Hepatocyte (in vitro differentiated cells): ENCODE measurements around the gene BCL2L12. TPM values are rescaled to one million over a fixed set of nuclear protein-coding genes. Genes with fewer than 3 reads are reported as not detected.
"Not testable (repeated sequence)": the region's sequence is repeated elsewhere in the genome, so short reads cannot be mapped to it uniquely, and the experiment has no call there.

Experiments used
- DNase-seq: peaks from one replicate; pipeline ENCODE4 v3.0.0-alpha.2; 2016; ENCODE audit warnings: low spot score
- H2AFZ ChIP-seq: fragments of 200-600 bp; sonication (generic); 2 replicates; pipeline ENCODE4 v1.6.0; 2016; ENCODE audit warnings: antibody characterized with exemption, mild to moderate bottlenecking
- H3K27ac ChIP-seq: fragments of 200-600 bp; sonication (generic); 2 replicates; pipeline ENCODE4 v1.5.1; 2016; ENCODE audit warnings: mild to moderate bottlenecking
- H3K27me3 ChIP-seq: fragments of 200-600 bp; sonication (generic); 2 replicates; pipeline ENCODE4 v1.6.1; 2016
- H3K36me3 ChIP-seq: fragments of 200-600 bp; sonication (generic); replicated peaks from 2 replicates; pipeline ENCODE4 v1.5.1; 2016; ENCODE audit warnings: low read depth; ENCODE audit not compliant: insufficient read depth
- H3K4me1 ChIP-seq: fragments of 200-600 bp; sonication (generic); 2 replicates; pipeline ENCODE4 v1.5.1; 2016; ENCODE audit warnings: mild to moderate bottlenecking, moderate library complexity; ENCODE audit not compliant: insufficient read depth
- H3K4me2 ChIP-seq: fragments of 200-600 bp; sonication (generic); 2 replicates; pipeline ENCODE4 v1.6.0; 2016
- H3K4me3 ChIP-seq: fragments of 200-600 bp; sonication (generic); 2 replicates; pipeline ENCODE4 v1.5.1; 2016; ENCODE audit warnings: mild to moderate bottlenecking
- H3K79me2 ChIP-seq: fragments of 200-600 bp; sonication (generic); 2 replicates; pipeline ENCODE4 v1.6.0; 2017; ENCODE audit warnings: mild to moderate bottlenecking
- H3K9me2 ChIP-seq: fragments of 200-600 bp; sonication (generic); replicated peaks from 2 replicates; pipeline ENCODE4 v1.6.0; 2017; ENCODE audit warnings: mild to moderate bottlenecking; ENCODE audit not compliant: insufficient read depth
- H3K9me3 ChIP-seq: fragments of 200-600 bp; sonication (generic); 2 replicates; pipeline ENCODE4 v1.5.1; 2016; ENCODE audit warnings: low read depth, mild to moderate bottlenecking
- H4K20me1 ChIP-seq: fragments of 200-600 bp; sonication (generic); 2 replicates; pipeline ENCODE4 v1.6.0; 2016; ENCODE audit warnings: mild to moderate bottlenecking; ENCODE audit not compliant: insufficient read depth, poor library complexity, severe bottlenecking
- CTCF ChIP-seq: fragments of 200-600 bp; sonication (generic); IDR thresholded peaks from 2 replicates; pipeline ENCODE4 v1.5.1; 2016; ENCODE audit warnings: antibody characterized with exemption, mild to moderate bottlenecking; ENCODE audit not compliant: poor library complexity
- EZH2 ChIP-seq: fragments of 200-600 bp; sonication (generic); IDR thresholded peaks from 2 replicates; pipeline ENCODE4 v1.6.1; 2016; ENCODE audit warnings: antibody characterized with exemption, mild to moderate bottlenecking, borderline replicate concordance
- EZH2phosphoT487 ChIP-seq: fragments of 200-600 bp; sonication (generic); IDR thresholded peaks from one replicate; pipeline ENCODE4 v1.6.1; 2018; ENCODE audit warnings: antibody characterized with exemption, mild to moderate bottlenecking, low read depth, moderate library complexity; ENCODE audit not compliant: unreplicated experiment, severe bottlenecking
- WGBS: methylation state at CpG from one replicate; pipeline ENCODE4 v1.1.6; 2016; ENCODE audit warnings: low lambda C conversion rate; ENCODE audit errors: missing lambda C conversion rate; 5-methylcytosine and 5-hydroxymethylcytosine counted together
- microRNA-seq: library from miRNA; unstranded; fragments of <30 nt; microRNA quantifications from one replicate; pipeline ENCODE4, GENCODE V29; 2017
- polyA plus RNA-seq: library from polyadenylated mRNA; unstranded; fragments of >200 nt; fragmentation: Nextera tagmentation; extraction: Ambion mirVana; gene quantifications from 2 replicates; pipeline ENCODE4 v1.2.1, GENCODE V29; 2016
- small RNA-seq: library from RNA; depleted of rRNA; stranded (forward); fragments of <200 nt; gene quantifications from one replicate; pipeline ENCODE3, GENCODE V24; 2014
- total RNA-seq: library from RNA; depleted of rRNA; stranded (reverse); fragments of >200 nt; gene quantifications from 2 replicates; pipeline ENCODE4 v1.2.3, GENCODE V29; 2014

BCL2L12 gene
- total and polyA plus RNA-seq, 2 experiments from 2014 or later, result 4.9 to 28.3 TPM

GRCh38 chr19:49718511-49718910 lies 52.8 kb downstream of the BCL2L12 start:
- no peak for TF ChIP-seq CTCF
- no peak for TF ChIP-seq EZH2
- no peak for TF ChIP-seq EZH2phosphoT487
- H4K20me1 ChIP-seq, result no peaks in the 10 kb centered on the region
- H3K79me2 ChIP-seq, result no peaks in the 10 kb centered on the region
- no peak overlapping the region for H3K4me2 ChIP-seq
- DNase-seq, result no peak
- H3K4me1 ChIP-seq, result no peaks in the 10 kb centered on the region
- no peak overlapping the region for H3K27ac ChIP-seq
- H3K36me3 ChIP-seq, result no peaks in the 10 kb centered on the region
- no peak overlapping the region for H3K4me3 ChIP-seq
- no peak overlapping the region for H2AFZ ChIP-seq
- H3K27me3 ChIP-seq, result no peaks in the 10 kb centered on the region
- no peaks in the 10 kb centered on the region for H3K9me3 ChIP-seq
- 85% methylated on average over 8 of the region's 8 CpGs for WGBS
- no peaks in the 10 kb centered on the region for H3K9me2 ChIP-seq

GRCh38 chr19:49718991-49719390 lies 53.3 kb downstream of the BCL2L12 start:
- Histone ChIP-seq H3K36me3 (no peaks in the 10 kb centered on the region), H3K9me3 (no peaks in the 10 kb centered on the region), H2AFZ (no peak overlapping the region), H3K4me2 (no peak overlapping the region), H3K4me1 (no peaks in the 10 kb centered on the region), H3K79me2 (no peaks in the 10 kb centered on the region), H3K9me2 (no peaks in the 10 kb centered on the region), H4K20me1 (no peaks in the 10 kb centered on the region), H3K27me3 (no peaks in the 10 kb centered on the region), H3K27ac (no peak overlapping the region), H3K4me3 (no peak overlapping the region)
- no peak for DNase-seq
- TF ChIP-seq EZH2phosphoT487, result no peak
- no peak for TF ChIP-seq EZH2
- TF ChIP-seq CTCF, result no peak
- 78% methylated on average over 6 of the region's 6 CpGs for WGBS

GRCh38 chr19:49719420-49719819 lies 53.7 kb downstream of the BCL2L12 start:
- H2AFZ ChIP-seq, H3K27me3 ChIP-seq: not testable (repeated sequence)

More at GRCh38 chr19:49719420-49719819, 53.7 kb downstream of the BCL2L12 start:
- 83% methylated on average over 22 of the region's 22 CpGs for WGBS
- H4K20me1 ChIP-seq, H3K4me2 ChIP-seq, H3K4me3 ChIP-seq, H3K79me2 ChIP-seq, DNase-seq, H3K9me3 ChIP-seq, H3K4me1 ChIP-seq, H3K36me3 ChIP-seq, H3K27ac ChIP-seq, H3K9me2 ChIP-seq: not testable (repeated sequence)

Small RNA genes within 50 kb of the gene (microRNA-seq; reads per million reads assigned to microRNA genes)
- gene MIR5088, result not detected

Small RNA genes within 50 kb of the gene (small RNA-seq; reads per million reads assigned to genes)
- not detected for gene MIR5088

Other genes starting within 250 kb of the BCL2L12 start
- gene PTH2, start 242.5 kb upstream of the BCL2L12 start, total RNA-seq, result not detected in 2 replicates
- gene PTH2, start 242.5 kb upstream of the BCL2L12 start, polyA plus RNA-seq, result not detected in 2 replicates
- gene GFY, start 240.5 kb upstream of the BCL2L12 start, total RNA-seq, result not detected in 2 replicates
- gene GFY, start 240.5 kb upstream of the BCL2L12 start, polyA plus RNA-seq, result not detected in 2 replicates
- gene SLC17A7, start 224.4 kb upstream of the BCL2L12 start, total RNA-seq, result 0.13 TPM in 1 of 2 replicates, not detected in the other
- 0.51 TPM in 1 of 2 replicates, not detected in the other for gene SLC17A7, start 224.4 kb upstream of the BCL2L12 start, polyA plus RNA-seq
- gene PIH1D1, start 214.1 kb upstream of the BCL2L12 start, total RNA-seq, result 72.1 and 73.2 TPM in 2 replicates
- gene PIH1D1, start 214.1 kb upstream of the BCL2L12 start, polyA plus RNA-seq, result 79.8 and 98.9 TPM in 2 replicates
- gene ALDH16A1, start 212.7 kb upstream of the BCL2L12 start, total RNA-seq, result 29.9 and 32.4 TPM in 2 replicates
- gene ALDH16A1, start 212.7 kb upstream of the BCL2L12 start, polyA plus RNA-seq, result 36.5 and 38.7 TPM in 2 replicates
- gene FLT3LG, start 191.7 kb upstream of the BCL2L12 start, total RNA-seq, result 0.24 and 1.3 TPM in 2 replicates
- gene FLT3LG, start 191.7 kb upstream of the BCL2L12 start, polyA plus RNA-seq, result 2.8 and 3.0 TPM in 2 replicates
- gene RPL13A, start 178.3 kb upstream of the BCL2L12 start, total RNA-seq, result 1,997 and 2,349 TPM in 2 replicates
- gene RPL13A, start 178.3 kb upstream of the BCL2L12 start, polyA plus RNA-seq, result 904 and 953 TPM in 2 replicates
- gene RPS11, start 169.5 kb upstream of the BCL2L12 start, total RNA-seq, result 3,532 and 3,955 TPM in 2 replicates
- gene RPS11, start 169.5 kb upstream of the BCL2L12 start, polyA plus RNA-seq, result 672 and 689 TPM in 2 replicates
- gene FCGRT, start 153.3 kb upstream of the BCL2L12 start, total RNA-seq, result 313 and 321 TPM in 2 replicates
- 509 and 519 TPM in 2 replicates for gene FCGRT, start 153.3 kb upstream of the BCL2L12 start, polyA plus RNA-seq
- 20.5 and 25.8 TPM in 2 replicates for gene RCN3, start 137.9 kb upstream of the BCL2L12 start, total RNA-seq
- gene RCN3, start 137.9 kb upstream of the BCL2L12 start, polyA plus RNA-seq, result 81.4 and 85.4 TPM in 2 replicates
- gene NOSIP, start 85.4 kb upstream of the BCL2L12 start, total RNA-seq, result 43.4 and 52.8 TPM in 2 replicates
- gene NOSIP, start 85.4 kb upstream of the BCL2L12 start, polyA plus RNA-seq, result 92.4 and 93.9 TPM in 2 replicates
- gene PRRG2, start 84.6 kb upstream of the BCL2L12 start, total RNA-seq, result 6.0 and 10.2 TPM in 2 replicates
- gene PRRG2, start 84.6 kb upstream of the BCL2L12 start, polyA plus RNA-seq, result 4.0 and 4.3 TPM in 2 replicates
- 2.1 and 3.7 TPM in 2 replicates for gene PRR12, start 74.8 kb upstream of the BCL2L12 start, total RNA-seq
- gene PRR12, start 74.8 kb upstream of the BCL2L12 start, polyA plus RNA-seq, result 2.7 and 3.0 TPM in 2 replicates
- 19.2 and 32.6 TPM in 2 replicates for gene RRAS, start 25.8 kb upstream of the BCL2L12 start, total RNA-seq
- gene RRAS, start 25.8 kb upstream of the BCL2L12 start, polyA plus RNA-seq, result 107 and 125 TPM in 2 replicates
- 9.8 and 18.6 TPM in 2 replicates for gene SCAF1, start 23.7 kb upstream of the BCL2L12 start, total RNA-seq
- 12.4 and 12.6 TPM in 2 replicates for gene SCAF1, start 23.7 kb upstream of the BCL2L12 start, polyA plus RNA-seq
- 39.2 and 55.6 TPM in 2 replicates for gene IRF3, start 76 bp upstream of the BCL2L12 start, total RNA-seq
- 38.8 and 41.8 TPM in 2 replicates for gene IRF3, start 76 bp upstream of the BCL2L12 start, polyA plus RNA-seq
- 189 and 195 TPM in 2 replicates for gene PRMT1, start 11.3 kb downstream of the BCL2L12 start, total RNA-seq
- 175 and 180 TPM in 2 replicates for gene PRMT1, start 11.3 kb downstream of the BCL2L12 start, polyA plus RNA-seq
- 0.12 and 0.50 TPM in 2 replicates for gene ADM5, start 23.7 kb downstream of the BCL2L12 start, total RNA-seq
- gene ADM5, start 23.7 kb downstream of the BCL2L12 start, polyA plus RNA-seq, result not detected in 2 replicates
- gene CPT1C, start 25.2 kb downstream of the BCL2L12 start, total RNA-seq, result 6.2 and 6.7 TPM in 2 replicates
- 6.8 and 10.0 TPM in 2 replicates for gene CPT1C, start 25.2 kb downstream of the BCL2L12 start, polyA plus RNA-seq
- not detected in 2 replicates for gene TSKS, start 97.4 kb downstream of the BCL2L12 start, total RNA-seq
- not detected in 2 replicates for gene TSKS, start 97.4 kb downstream of the BCL2L12 start, polyA plus RNA-seq
- 59.3 and 64.8 TPM in 2 replicates for gene AP2A1, start 101.1 kb downstream of the BCL2L12 start, total RNA-seq
- 60.4 and 62.1 TPM in 2 replicates for gene AP2A1, start 101.1 kb downstream of the BCL2L12 start, polyA plus RNA-seq
- 19.5 and 20.5 TPM in 2 replicates for gene FUZ, start 147.4 kb downstream of the BCL2L12 start, total RNA-seq
- gene FUZ, start 147.4 kb downstream of the BCL2L12 start, polyA plus RNA-seq, result 20.4 and 24.2 TPM in 2 replicates
- 23.0 and 29.6 TPM in 2 replicates for gene MED25, start 152.4 kb downstream of the BCL2L12 start, total RNA-seq
- gene MED25, start 152.4 kb downstream of the BCL2L12 start, polyA plus RNA-seq, result 83.9 and 100 TPM in 2 replicates
- gene PTOV1, start 185.2 kb downstream of the BCL2L12 start, total RNA-seq, result 76.4 and 114 TPM in 2 replicates
- gene PTOV1, start 185.2 kb downstream of the BCL2L12 start, polyA plus RNA-seq, result 294 and 305 TPM in 2 replicates
- gene PNKP, start 201.6 kb downstream of the BCL2L12 start, total RNA-seq, result 16.1 and 27.0 TPM in 2 replicates
- 68.6 and 84.4 TPM in 2 replicates for gene PNKP, start 201.6 kb downstream of the BCL2L12 start, polyA plus RNA-seq
- 15.6 and 16.3 TPM in 2 replicates for gene AKT1S1, start 211.4 kb downstream of the BCL2L12 start, total RNA-seq
- 73.0 and 74.5 TPM in 2 replicates for gene AKT1S1, start 211.4 kb downstream of the BCL2L12 start, polyA plus RNA-seq
- 10.7 and 13.4 TPM in 2 replicates for gene TBC1D17, start 211.8 kb downstream of the BCL2L12 start, total RNA-seq
- 52.8 and 55.1 TPM in 2 replicates for gene TBC1D17, start 211.8 kb downstream of the BCL2L12 start, polyA plus RNA-seq
- gene IL4I1, start 231.0 kb downstream of the BCL2L12 start, total RNA-seq, result 0.12 and 0.60 TPM in 2 replicates
- gene IL4I1, start 231.0 kb downstream of the BCL2L12 start, polyA plus RNA-seq, result 0.33 and 0.97 TPM in 2 replicates